Thymus (tissue), 11 donors: ENCODE data around the gene CEP131. TPM values are rescaled to one million over a fixed set of nuclear protein-coding genes. Genes with fewer than 3 reads are reported as not detected.

Experiments
- DNase-seq, 9 donors: peaks; one replicate each; pipeline ENCODE4 v3.0.0-alpha.2; 2013; ENCODE audit warnings: low spot score in 9 of 9, low read depth in 6 of 9, missing footprints in 1 of 9
- H3K27ac ChIP-seq, 2 donors: one replicate each; pipeline ENCODE4 v1.5.1; 2013; ENCODE audit warnings: control low read depth in 1 of 2, low read depth in 1 of 2, low read length in 1 of 2, mild to moderate bottlenecking in 1 of 2, moderate library complexity in 1 of 2
- H3K27me3 ChIP-seq, 2 donors: one replicate each; pipeline ENCODE4 v1.5.1; 2013; ENCODE audit warnings: low read length in 1 of 2; ENCODE audit not compliant: control insufficient read depth in 2 of 2, insufficient read depth in 1 of 2
- H3K36me3 ChIP-seq, 2 donors: one replicate each; pipeline ENCODE4 v1.5.1; 2013; ENCODE audit warnings: low read length in 1 of 2, mild to moderate bottlenecking in 1 of 2, moderate library complexity in 1 of 2; ENCODE audit not compliant: control insufficient read depth in 2 of 2, insufficient read depth in 2 of 2
- H3K4me1 ChIP-seq, 2 donors: one replicate each; pipeline ENCODE4 v1.5.1; 2013; ENCODE audit warnings: low read length in 2 of 2; ENCODE audit not compliant: control insufficient read depth in 2 of 2, insufficient read depth in 2 of 2
- H3K4me3 ChIP-seq, 2 donors: one replicate each; pipeline ENCODE4 v1.5.1; 2013; ENCODE audit warnings: low read length in 2 of 2, control low read depth in 1 of 2, mild to moderate bottlenecking in 1 of 2
- H3K9me3 ChIP-seq, 2 donors: one replicate each; pipeline ENCODE4 v1.5.1; 2013; ENCODE audit warnings: low read length in 1 of 2, mild to moderate bottlenecking in 1 of 2; ENCODE audit not compliant: control insufficient read depth in 2 of 2, insufficient read depth in 1 of 2
- WGBS: extraction: QIAGEN DNeasy Blood & Tissue Kit; methylation state at CpG from one replicate; pipeline ENCODE4 v1.1.7; 2013; 5-methylcytosine and 5-hydroxymethylcytosine counted together
- polyA plus RNA-seq: library from polyadenylated mRNA; stranded (reverse); fragments of 200-250 nt; gene quantifications from one replicate; pipeline ENCODE4 v1.2.3, GENCODE V29; 2013
- total RNA-seq: library from RNA; stranded (reverse); fragments of 120-200 nt; gene quantifications from one replicate; pipeline ENCODE4 v1.2.4, GENCODE V29; 2013
- donor health status: healthy.

The CEP131 gene
- total and polyA plus RNA-seq, 2 donors: 6.3 to 13.3 TPM

DNA sequence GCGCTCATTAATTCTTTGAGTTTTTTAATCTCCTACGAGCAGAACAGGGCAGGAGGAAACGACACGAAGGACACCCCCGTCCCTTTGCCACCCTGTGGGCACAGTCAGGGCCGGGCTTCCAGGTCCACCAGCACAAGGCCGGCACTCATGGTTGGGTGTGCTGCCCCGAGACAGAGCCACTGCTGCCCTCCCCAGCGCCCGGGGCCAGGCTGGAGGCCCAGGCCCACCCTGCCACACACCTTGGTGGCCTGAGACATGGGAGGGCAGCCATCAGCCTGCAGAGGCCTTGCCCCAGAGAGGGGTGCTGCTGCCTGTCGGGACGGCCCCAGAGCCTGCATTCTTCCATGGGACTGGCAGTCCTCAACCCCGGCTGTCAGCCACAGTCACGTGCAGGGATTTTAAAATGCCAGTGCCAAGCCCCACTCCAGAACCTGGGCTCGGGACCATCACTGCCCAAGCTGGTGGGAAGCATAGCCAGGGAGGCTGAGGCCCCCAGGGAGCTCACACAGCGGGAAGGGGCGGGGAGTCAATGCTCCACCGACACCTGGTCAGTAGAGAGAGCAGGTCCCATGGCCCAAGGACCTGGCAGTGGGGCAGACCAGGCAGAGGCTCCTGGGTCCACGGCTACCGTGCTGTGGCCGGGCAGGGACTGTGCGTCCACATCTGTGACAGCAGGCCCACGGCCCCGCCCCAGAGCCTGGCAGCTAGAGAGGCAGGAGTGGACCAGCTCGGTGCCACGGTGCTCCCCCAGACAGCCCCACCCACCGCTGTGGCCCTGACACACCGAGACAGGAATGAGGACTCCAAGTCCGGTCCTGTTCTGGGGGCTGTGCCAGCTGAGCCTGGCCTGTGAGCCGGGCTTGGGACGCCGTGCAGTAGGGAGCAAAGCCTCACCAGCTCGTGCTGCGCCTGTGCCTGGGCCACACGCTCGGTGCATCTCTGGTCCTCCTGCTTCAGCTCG is 27.5 kb downstream of the CEP131 start:
- H3K4me3 ChIP-seq: no peak overlapping the region
- 93% methylated on average over 37 of the region's 37 CpGs for WGBS
- H3K9me3 ChIP-seq: no peaks in the 10 kb centered on the region
- DNase-seq: no peak
- H3K36me3 ChIP-seq: peaks cover 37 to 88% of the 10 kb centered on the region in 2 donors
- H3K27me3 ChIP-seq: no peaks in the 10 kb centered on the region
- no peaks in the 10 kb centered on the region for H3K4me1 ChIP-seq
- H3K27ac ChIP-seq: no peak overlapping the region

DNA sequence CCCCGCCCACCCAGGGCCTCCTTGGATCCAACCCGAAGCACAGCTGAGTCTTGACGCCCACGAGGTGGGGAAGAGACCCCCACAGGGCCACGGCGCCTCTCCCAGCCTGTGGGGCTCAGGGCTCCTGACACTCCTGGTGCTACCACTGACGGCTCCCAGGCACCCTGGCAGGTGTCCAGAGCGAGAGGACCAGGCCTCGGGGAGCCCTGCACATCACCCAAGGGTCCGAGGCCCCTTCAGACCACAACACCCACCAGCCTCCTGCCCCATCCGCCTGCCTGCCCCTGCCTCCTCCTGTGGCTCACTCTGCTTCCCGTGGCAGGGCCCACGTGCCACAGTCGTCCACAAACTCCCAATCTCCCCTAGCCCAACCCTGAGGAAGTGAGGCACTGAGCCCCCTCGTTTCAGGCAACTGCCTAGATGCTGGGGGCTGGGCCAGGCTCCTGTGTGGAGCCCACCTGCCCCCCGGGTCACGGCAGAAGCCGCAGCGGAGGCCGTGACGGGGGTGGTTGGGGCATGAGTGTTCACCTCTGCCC is 28.5 kb downstream of the CEP131 start:
- 96% methylated on average over 21 of the region's 21 CpGs for WGBS
- Histone ChIP-seq H3K36me3 (peaks cover 29 to 89% of the 10 kb centered on the region in 2 donors), H3K4me1 (no peaks in the 10 kb centered on the region), H3K9me3 (no peaks in the 10 kb centered on the region), H3K4me3 (no peak overlapping the region), H3K27ac (no peak overlapping the region), H3K27me3 (no peaks in the 10 kb centered on the region)
- DNase-seq: no peak

DNA sequence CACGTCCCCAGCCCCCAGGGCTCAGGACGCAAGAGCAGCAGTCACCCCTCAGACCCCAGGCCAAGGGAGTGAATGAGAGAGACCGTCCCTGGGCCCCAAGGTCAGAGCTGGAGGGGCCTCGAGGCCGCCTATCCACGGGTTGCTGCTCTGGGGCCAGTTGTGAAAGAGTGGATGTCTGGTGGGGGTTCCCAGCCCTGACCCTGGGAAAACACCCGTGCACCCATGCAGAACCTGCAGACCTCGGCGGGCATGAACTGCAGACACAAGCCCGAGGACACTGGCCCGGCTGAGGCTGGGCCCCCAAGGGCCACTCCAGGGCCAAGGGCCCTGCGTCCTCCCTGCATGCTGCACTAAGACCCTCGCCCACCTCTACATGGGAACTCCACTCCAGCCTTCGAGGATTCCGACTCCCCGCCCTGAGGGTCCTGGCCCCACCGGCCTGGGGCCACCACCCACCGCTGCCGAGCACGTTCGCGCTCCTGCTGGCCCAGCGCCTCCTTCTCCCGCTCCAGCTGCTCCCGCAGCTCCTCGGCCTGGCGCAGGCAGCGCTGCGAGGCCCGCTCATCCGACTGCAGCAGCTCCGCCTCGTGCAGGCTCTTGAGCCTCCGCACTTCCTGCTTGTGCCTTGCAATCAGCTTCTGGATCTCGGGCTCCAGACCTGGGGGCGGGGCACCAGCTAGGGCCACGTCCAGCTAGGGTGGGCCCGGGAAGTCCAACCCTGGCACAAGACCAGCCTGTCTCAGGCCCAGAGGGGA is 29.1 kb downstream of the CEP131 start:
- 96% methylated on average over 38 of the region's 38 CpGs for WGBS
- H3K9me3 ChIP-seq: no peaks in the 10 kb centered on the region

DNA sequence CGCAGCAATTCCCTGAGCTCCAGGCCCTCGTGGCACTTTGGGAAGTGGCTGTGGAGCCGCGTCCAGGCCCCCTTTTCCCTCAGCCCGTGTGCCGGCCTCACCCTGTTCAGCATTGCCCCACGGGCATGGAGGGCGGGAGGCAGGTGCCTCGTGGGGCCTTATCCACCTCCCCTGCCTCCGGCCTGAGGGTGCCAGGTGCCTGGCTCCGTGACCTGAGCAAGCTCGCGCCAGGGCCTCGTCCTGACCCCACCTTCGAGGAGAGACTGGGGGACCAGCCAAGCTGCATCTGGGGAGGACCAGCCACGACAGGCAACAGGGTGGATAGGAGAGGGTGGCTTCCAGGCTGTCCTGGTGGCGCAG is 29.7 kb downstream of the CEP131 start:
- WGBS: 98% methylated on average over 17 of the region's 17 CpGs
- no peak for DNase-seq
- Histone ChIP-seq H3K27ac (no peak overlapping the region), H3K4me1 (no peaks in the 10 kb centered on the region), H3K36me3 (peaks cover 24 to 90% of the 10 kb centered on the region in 2 donors), H3K9me3 (no peaks in the 10 kb centered on the region), H3K4me3 (no peak overlapping the region), H3K27me3 (no peaks in the 10 kb centered on the region)

More for the DNA sequence above, 29.1 kb downstream of the CEP131 start:
- H3K4me3 ChIP-seq: no peak overlapping the region
- no peak for DNase-seq
- H3K27me3 ChIP-seq: no peaks in the 10 kb centered on the region
- H3K4me1 ChIP-seq: no peaks in the 10 kb centered on the region
- H3K27ac ChIP-seq: no peak overlapping the region
- peaks cover 27 to 89% of the 10 kb centered on the region in 2 donors for H3K36me3 ChIP-seq

DNA sequence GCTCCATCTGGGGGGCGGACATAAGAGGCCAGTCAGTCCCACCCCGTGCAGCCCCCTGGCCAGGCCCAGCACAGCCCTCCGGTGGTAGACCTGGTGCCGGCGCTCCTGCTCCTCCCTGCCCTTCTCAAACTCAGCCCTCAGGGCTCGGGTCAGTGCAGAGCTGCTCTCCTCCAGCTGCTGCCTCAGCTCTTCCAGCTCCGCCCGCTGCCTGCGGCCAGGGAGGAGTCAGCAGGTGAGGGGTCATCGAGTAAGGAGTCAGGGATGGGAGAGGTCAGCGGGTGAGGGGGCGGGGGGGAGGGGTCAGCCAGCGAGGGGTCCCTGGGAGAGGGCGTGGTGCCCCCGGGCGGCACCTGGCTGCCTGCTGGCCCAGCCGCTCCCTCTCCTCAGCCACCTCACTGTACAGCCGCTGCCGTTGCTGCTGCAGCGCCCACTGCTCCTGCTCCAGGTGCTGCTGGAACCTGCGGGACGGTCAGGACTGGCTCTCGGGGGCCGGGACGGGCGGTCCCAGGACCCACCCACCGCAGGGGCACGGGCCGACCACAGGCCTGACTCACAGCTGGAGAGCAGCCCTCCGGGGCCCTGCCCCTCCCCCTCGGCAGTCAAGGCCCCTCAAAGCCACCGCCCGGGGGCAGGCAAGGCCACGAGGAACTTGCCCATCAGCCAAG is 30.2 kb downstream of the CEP131 start:
- H3K9me3 ChIP-seq: no peaks in the 10 kb centered on the region
- no peaks in the 10 kb centered on the region for H3K27me3 ChIP-seq
- no peak overlapping the region for H3K27ac ChIP-seq
- H3K4me3 ChIP-seq: no peak overlapping the region
- H3K4me1 ChIP-seq: no peaks in the 10 kb centered on the region
- 90% methylated on average over 34 of the region's 34 CpGs for WGBS
- peaks cover 20 to 86% of the 10 kb centered on the region in 2 donors for H3K36me3 ChIP-seq
- no peak for DNase-seq

DNA sequence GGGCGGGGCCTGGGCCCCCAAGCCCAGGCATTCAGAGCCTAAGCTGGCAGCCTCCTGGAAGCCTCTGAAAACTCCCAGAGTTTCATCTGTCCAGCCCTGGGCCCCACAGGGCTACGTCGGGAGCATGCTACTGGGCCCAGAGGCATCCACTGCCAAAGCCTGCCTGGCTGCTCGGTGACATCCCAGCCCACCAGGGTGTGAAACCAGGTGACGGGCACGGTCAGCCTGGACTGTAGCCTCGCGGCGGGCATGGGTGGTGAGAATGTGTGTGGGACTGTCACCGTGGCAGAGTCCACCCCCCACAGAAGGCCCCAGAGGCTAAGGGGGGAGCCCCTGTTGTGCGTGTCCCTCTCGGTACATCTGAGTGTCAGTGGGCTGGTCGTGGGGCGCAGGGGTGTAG is 31.1 kb downstream of the CEP131 start:
- Histone ChIP-seq H3K9me3 (no peaks in the 10 kb centered on the region), H3K27me3 (no peaks in the 10 kb centered on the region), H3K4me3 (no peak overlapping the region), H3K4me1 (no peaks in the 10 kb centered on the region), H3K27ac (no peak overlapping the region), H3K36me3 (peaks cover 20 to 78% of the 10 kb centered on the region in 2 donors)
- 92% methylated on average over 14 of the region's 14 CpGs for WGBS
- no peak for DNase-seq

DNA sequence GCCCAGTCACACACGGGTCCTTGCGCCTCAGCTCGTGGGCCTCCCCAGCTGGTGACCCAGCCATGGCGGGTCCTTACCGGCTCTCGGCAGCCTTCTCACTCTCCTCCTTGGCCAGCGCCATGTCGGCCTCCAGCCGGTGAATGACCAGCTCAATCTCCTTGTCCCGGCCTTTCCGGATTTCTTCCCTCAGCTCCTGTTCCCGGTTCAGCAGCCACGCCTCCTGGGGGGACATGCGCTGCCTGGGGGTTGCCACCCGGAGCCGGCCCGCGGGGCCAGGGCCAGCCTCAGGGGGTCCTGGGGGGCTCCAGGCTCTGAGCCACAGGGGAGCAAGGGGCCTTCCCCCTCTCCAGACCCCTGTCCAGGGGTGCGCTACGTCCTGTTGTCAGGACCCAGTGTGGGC is 31.6 kb downstream of the CEP131 start:
- Histone ChIP-seq H3K36me3 (peaks cover 19 to 73% of the 10 kb centered on the region in 2 donors), H3K4me1 (no peaks in the 10 kb centered on the region), H3K27ac (no peak overlapping the region), H3K9me3 (no peaks in the 10 kb centered on the region), H3K27me3 (peaks cover 0 to under 1% of the 10 kb centered on the region in 2 donors), H3K4me3 (no peak overlapping the region)
- DNase-seq: no peak
- 94% methylated on average over 20 of the region's 20 CpGs for WGBS

DNA sequence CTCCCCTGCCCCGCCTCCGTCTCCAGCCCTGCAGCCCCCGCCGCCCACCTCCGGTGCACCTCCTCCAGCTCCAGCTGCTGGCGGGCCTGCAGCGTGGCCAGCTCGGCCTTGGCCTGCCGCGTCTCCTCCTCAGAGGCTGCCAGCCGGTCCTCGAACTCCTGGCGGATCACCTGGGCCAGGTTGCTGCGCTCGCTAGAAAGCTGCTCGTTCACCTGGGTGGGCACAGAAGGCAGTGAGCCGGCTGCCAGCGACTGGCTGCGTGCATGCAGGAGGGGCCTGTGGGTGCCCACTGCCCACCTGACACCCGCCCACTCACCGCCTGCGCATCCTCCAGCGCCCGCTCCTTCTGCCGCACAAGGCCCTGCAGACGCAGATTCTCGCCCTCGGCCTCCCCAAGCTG is 32.2 kb downstream of the CEP131 start:
- Histone ChIP-seq H3K27me3 (peaks cover 0 to 2% of the 10 kb centered on the region in 2 donors), H3K9me3 (no peaks in the 10 kb centered on the region), H3K27ac (no peak overlapping the region), H3K36me3 (peaks cover 14 to 68% of the 10 kb centered on the region in 2 donors), H3K4me3 (no peak overlapping the region), H3K4me1 (no peaks in the 10 kb centered on the region)
- DNase-seq: no peak
- 97% methylated on average over 28 of the region's 28 CpGs for WGBS
